ENCODE results near the gene OXTR. TPM values are rescaled to one million over a fixed set of nuclear protein-coding genes. Genes with fewer than 3 reads are reported as not detected.

The OXTR gene
- total and polyA plus RNA-seq, 3 donors from 2014 or later, result 0.58 to 4.2 (median 1.8) TPM

DNA sequence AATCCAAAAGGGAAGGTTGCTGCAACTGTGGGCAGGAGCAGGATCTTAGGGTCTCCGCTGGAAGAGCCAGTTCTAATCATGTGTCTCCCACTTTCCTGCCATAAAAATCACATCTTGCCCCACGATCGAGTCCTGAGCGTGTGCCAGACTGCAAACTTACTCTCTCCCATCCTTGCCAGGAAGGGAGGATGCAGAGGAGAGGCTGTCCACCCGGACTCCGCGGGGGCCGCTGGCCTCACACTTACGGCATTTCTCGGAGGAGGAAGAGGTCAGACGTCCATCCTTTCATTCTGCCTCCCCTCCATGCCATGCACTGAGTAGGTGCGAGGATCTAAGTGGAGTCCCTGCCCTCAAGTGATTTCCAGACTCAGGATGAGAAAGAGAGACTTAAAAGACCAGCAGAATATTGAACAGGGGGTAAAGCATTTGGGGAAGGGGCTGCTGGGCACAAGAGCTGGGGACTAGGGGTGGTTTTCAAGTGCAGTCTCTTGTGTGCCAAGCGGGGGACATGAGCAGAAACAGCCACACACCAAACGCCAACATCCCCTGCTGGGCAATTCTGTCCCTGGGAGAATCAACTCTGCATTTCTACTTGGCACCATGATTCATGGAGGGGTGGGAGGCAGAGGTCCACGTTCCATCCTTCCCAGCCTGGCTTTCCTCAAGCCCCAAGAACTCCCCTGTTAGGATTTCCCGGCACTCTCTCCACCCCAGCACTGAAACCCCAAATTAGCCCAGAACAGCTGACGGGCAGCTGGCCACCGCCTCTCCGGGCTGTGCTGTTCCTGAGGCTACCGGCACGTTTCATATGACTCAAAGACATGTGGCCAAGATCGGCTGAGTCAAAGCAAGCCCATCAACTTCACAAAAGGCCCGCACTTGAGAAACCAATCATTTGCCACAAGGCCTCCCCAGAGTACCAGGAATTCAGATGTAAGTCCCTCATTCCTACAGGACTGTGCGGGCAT lies 11.6 kb downstream of the OXTR start:
- no peak for DNase-seq
- TF ChIP-seq, protein P1, sequence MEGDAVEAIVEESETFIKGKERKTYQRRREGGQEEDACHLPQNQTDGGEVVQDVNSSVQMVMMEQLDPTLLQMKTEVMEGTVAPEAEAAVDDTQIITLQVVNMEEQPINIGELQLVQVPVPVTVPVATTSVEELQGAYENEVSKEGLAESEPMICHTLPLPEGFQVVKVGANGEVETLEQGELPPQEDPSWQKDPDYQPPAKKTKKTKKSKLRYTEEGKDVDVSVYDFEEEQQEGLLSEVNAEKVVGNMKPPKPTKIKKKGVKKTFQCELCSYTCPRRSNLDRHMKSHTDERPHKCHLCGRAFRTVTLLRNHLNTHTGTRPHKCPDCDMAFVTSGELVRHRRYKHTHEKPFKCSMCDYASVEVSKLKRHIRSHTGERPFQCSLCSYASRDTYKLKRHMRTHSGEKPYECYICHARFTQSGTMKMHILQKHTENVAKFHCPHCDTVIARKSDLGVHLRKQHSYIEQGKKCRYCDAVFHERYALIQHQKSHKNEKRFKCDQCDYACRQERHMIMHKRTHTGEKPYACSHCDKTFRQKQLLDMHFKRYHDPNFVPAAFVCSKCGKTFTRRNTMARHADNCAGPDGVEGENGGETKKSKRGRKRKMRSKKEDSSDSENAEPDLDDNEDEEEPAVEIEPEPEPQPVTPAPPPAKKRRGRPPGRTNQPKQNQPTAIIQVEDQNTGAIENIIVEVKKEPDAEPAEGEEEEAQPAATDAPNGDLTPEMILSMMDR (IDR thresholded peaks at IDR 0.05), result no peak
- TF ChIP-seq POLR2A (IDR thresholded peaks at IDR 0.05), result no peak
- H3K27me3 ChIP-seq, result no peaks in the 10 kb centered on the region
- no peaks in the 10 kb centered on the region for H3K4me1 ChIP-seq
- 79 to 84% methylated on average over 24 of the region's 24 CpGs for WGBS, 2 donors
- H3K36me3 ChIP-seq (ENCODE audit: low read depth, missing control alignments), result no peaks in the 10 kb centered on the region
- no peaks in the 10 kb centered on the region for H3K9me3 ChIP-seq
- H3K27ac ChIP-seq, result no peak overlapping the region
- intact Hi-C loops (cut with DNase I; ENCODE audit: low total_unique reads), result no loop called here
- H3K4me3 ChIP-seq, result no peak overlapping the region

DNA sequence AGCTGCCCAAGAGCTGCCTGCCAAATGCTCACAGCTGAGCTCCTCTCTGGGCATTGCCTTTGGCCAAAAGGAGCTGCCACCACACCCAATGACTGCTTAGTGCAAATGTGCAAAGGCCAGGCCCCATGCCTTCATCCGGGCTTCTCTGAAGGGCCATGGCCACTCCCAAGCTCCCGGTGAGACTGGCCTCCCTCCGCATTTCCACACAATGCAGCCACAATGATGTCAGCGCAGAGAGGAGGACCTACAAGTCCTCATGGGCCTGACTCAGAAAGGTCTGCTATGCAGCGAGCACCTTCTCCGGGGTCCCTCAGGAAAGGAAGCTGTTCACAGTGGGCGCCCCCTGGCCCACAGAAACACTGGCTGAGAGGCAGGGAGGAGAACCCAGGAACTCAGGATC lies 12.7 kb downstream of the OXTR start:
- H3K36me3 ChIP-seq (ENCODE audit: low read depth, missing control alignments), result no peaks in the 10 kb centered on the region
- H3K4me1 ChIP-seq, result no peaks in the 10 kb centered on the region
- no peaks in the 10 kb centered on the region for H3K27me3 ChIP-seq
- no peak overlapping the region for H3K27ac ChIP-seq
- intact Hi-C loops (cut with DNase I; ENCODE audit: low total_unique reads), result no loop called here
- TF ChIP-seq POLR2A (IDR thresholded peaks at IDR 0.05), result no peak
- TF ChIP-seq, protein P1 (IDR thresholded peaks at IDR 0.05), result no peak
- DNase-seq, result no peak
- no peaks in the 10 kb centered on the region for H3K9me3 ChIP-seq
- WGBS, 2 donors, result 89 to 90% methylated on average over 3 to 7 of the region's 7 CpGs
- no peak overlapping the region for H3K4me3 ChIP-seq

DNA sequence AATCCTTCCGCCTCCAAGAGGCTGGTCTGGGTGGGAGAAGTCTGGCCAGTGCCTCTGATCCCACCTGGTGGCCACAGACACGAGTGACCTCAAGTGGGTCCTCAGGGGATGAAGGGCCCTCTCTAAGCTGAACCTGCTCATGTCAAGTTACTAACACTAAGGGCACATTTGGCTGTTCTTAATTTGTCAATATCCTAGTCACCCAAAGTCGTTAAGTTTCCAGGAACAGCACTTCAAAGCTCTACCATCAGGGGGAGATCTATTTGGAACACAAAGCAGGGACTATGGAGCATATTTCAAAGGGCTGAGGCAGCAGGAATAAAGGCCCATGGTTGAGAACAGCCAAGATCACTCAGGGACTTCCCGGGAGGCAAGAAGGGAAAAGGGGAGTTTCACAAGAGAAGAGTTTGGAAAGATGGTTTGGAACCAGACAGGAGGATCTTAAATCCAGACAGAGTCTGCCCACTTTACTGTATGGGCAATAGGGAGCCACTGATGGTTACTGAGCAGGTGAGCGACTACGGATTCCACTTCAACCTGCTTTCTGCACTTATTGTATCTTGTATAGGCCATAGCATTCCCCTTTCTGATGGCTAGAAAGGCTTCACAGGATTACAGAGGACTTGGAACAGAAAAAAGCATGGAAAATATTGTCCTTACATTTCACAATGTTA lies 13.7 kb downstream of the OXTR start:
- Histone ChIP-seq H3K4me1 (no peaks in the 10 kb centered on the region), H3K27ac (no peak overlapping the region), H3K36me3 (ENCODE audit: low read depth, missing control alignments) (no peaks in the 10 kb centered on the region), H3K27me3 (no peaks in the 10 kb centered on the region), H3K9me3 (no peaks in the 10 kb centered on the region), H3K4me3 (no peak overlapping the region)
- 77 to 83% methylated on average over 6 of the region's 6 CpGs for WGBS, 2 donors
- TF ChIP-seq, protein P1 (IDR thresholded peaks at IDR 0.05), result no peak
- no peak for TF ChIP-seq POLR2A (IDR thresholded peaks at IDR 0.05)
- no peak for DNase-seq
- intact Hi-C loops (cut with DNase I; ENCODE audit: low total_unique reads), result no loop called here

DNA sequence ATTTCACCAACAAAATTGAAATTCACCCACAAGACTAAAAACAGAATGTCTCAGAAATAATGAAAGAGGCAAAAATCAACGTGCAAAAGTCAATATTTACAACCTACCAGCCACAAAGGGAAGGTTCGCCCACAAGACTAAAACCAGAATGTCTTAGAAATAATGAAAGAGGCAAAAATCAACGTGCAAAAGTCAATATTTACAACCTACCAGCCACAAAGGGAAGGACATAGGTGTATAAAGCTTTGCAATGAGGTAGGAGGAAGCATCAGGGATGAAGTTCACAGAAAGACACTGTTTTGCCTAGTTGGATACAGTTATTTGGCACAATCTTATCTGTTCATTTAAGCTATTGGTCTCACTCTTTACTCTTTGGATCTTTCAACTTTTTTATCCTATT lies 14.3 kb downstream of the OXTR start:
- H3K4me1 ChIP-seq, result no peaks in the 10 kb centered on the region
- intact Hi-C loops (cut with DNase I; ENCODE audit: low total_unique reads), result no loop called here
- no peak overlapping the region for H3K27ac ChIP-seq
- 63 to 67% methylated on average over 3 of the region's 3 CpGs for WGBS, 2 donors
- no peak overlapping the region for H3K4me3 ChIP-seq
- no peak for TF ChIP-seq POLR2A (IDR thresholded peaks at IDR 0.05)
- TF ChIP-seq, protein P1 (IDR thresholded peaks at IDR 0.05), result no peak
- H3K36me3 ChIP-seq (ENCODE audit: low read depth, missing control alignments), result no peaks in the 10 kb centered on the region
- H3K27me3 ChIP-seq, result no peaks in the 10 kb centered on the region
- DNase-seq, result no peak
- no peaks in the 10 kb centered on the region for H3K9me3 ChIP-seq

All from testis (tissue), 3 donors.